HepG2 (cell line): ENCODE measurements around the gene EXOSC6. TPM values are rescaled to one million over a fixed set of nuclear protein-coding genes. Genes with fewer than 3 reads are reported as not detected.
A peak's percentile ranks its signal among the peaks of the same experiment; 100 is the strongest.

Experiments used
- ARNTL ChIP-seq: sonication (generic); formaldehyde crosslinking; IDR thresholded peaks from 2 replicates; pipeline ENCODE4 v1.4.0; 2020; ENCODE audit warnings: mild to moderate bottlenecking, missing genetic modification reagents
- KLF12 ChIP-seq: sonication (generic); formaldehyde crosslinking; IDR thresholded peaks from 2 replicates; pipeline ENCODE4 v1.4.0; 2020; ENCODE audit warnings: missing genetic modification reagents, borderline replicate concordance
- KLF15 ChIP-seq: sonication (generic); formaldehyde crosslinking; IDR thresholded peaks from 2 replicates; pipeline ENCODE4 v1.8.1; 2023; ENCODE audit warnings: borderline replicate concordance, mild to moderate bottlenecking, inconsistent platforms, missing genetic modification reagents, mixed read lengths
- NR3C1 ChIP-seq: sonication (generic); formaldehyde crosslinking; IDR thresholded peaks from 2 replicates; pipeline ENCODE4 v1.4.0; 2020; ENCODE audit warnings: missing genetic modification reagents
- PITX1 ChIP-seq: sonication (generic); formaldehyde crosslinking; IDR thresholded peaks from 2 replicates; pipeline ENCODE4 v1.5.1; 2020; ENCODE audit warnings: mild to moderate bottlenecking, missing genetic modification reagents
- RAD21 ChIP-seq: fragments of 450-650 bp; formaldehyde crosslinking; IDR thresholded peaks from 2 replicates; pipeline ENCODE4 v1.5.0; 2020; ENCODE audit warnings: mild to moderate bottlenecking
- STAT5B ChIP-seq: sonication (generic); formaldehyde crosslinking; IDR thresholded peaks from 2 replicates; pipeline ENCODE4 v1.4.0; 2020; ENCODE audit warnings: missing genetic modification reagents
- ZBTB1 ChIP-seq: sonication (generic); formaldehyde crosslinking; IDR thresholded peaks from 2 replicates; pipeline ENCODE4 v1.4.0; 2020; ENCODE audit warnings: missing genetic modification reagents, borderline replicate concordance
- ZBTB20 ChIP-seq: sonication (generic); formaldehyde crosslinking; IDR thresholded peaks from 2 replicates; pipeline ENCODE4 v1.8.1; 2023; ENCODE audit warnings: missing genetic modification reagents, low read depth, mild to moderate bottlenecking, borderline replicate concordance
- ZFP36L1 ChIP-seq: sonication (generic); formaldehyde crosslinking; IDR thresholded peaks from 2 replicates; pipeline ENCODE4 v1.8.0; 2022; ENCODE audit warnings: mild to moderate bottlenecking, missing genetic modification reagents, moderate library complexity
- ZNF260 ChIP-seq: sonication (generic); formaldehyde crosslinking; IDR thresholded peaks from 2 replicates; pipeline ENCODE4 v1.4.0; 2020; ENCODE audit warnings: missing genetic modification reagents, low read depth, mild to moderate bottlenecking, borderline replicate concordance
- ZNF274 ChIP-seq: sonication (generic); formaldehyde crosslinking; IDR thresholded peaks from 2 replicates; pipeline ENCODE4 v1.5.1; 2020; ENCODE audit warnings: mild to moderate bottlenecking, missing genetic modification reagents
- ZNF672 ChIP-seq: sonication (generic); formaldehyde crosslinking; IDR thresholded peaks from 2 replicates; pipeline ENCODE4 v1.8.1; 2022; ENCODE audit warnings: missing genetic modification reagents
- ZNF776 ChIP-seq: sonication (generic); formaldehyde crosslinking; IDR thresholded peaks from 2 replicates; pipeline ENCODE4 v1.4.0; 2020; ENCODE audit warnings: mild to moderate bottlenecking, missing genetic modification reagents
- polyA plus RNA-seq, 8 experiments: library from polyadenylated mRNA; depleted of rRNA in 3 of 8; stranded (reverse) in 7 of 8; unstranded in 1 of 8; fragments of >200 nt; fragmentation: Illumina TruSeq in 4 of 8; extraction: Trizol in 4 of 8; gene quantifications; 2 replicates each; pipeline versions ENCODE4 v1.2.1 to v1.2.3, GENCODE V29; 2011 to 2016; ENCODE audit warnings: low read depth in 4 of 8, missing spikeins in 1 of 8, mixed read lengths in 1 of 8; ENCODE audit not compliant: insufficient read depth in 1 of 8
- total RNA-seq, 5 experiments: library from RNA; depleted of rRNA; stranded (reverse); fragments of >200 nt; fragmentation: Illumina TruSeq; extraction: Trizol; gene quantifications; 2 replicates each; pipeline ENCODE4 v1.2.3, GENCODE V29; 2016; ENCODE audit warnings: low read depth in 1 of 5
- TF ChIP-seq, protein P1 (sequence below): sonication (generic); formaldehyde crosslinking; IDR thresholded peaks from 2 replicates; pipeline ENCODE4 v1.8.1; 2023; ENCODE audit warnings: mild to moderate bottlenecking, inconsistent platforms, moderate library complexity, missing genetic modification reagents, borderline replicate concordance
- TF ChIP-seq, protein P2 (sequence below): sonication (generic); formaldehyde crosslinking; IDR thresholded peaks from 2 replicates; pipeline ENCODE4 v1.4.0; 2020; ENCODE audit warnings: mild to moderate bottlenecking, missing genetic modification reagents
- TF ChIP-seq, protein P3 (sequence below): sonication (generic); formaldehyde crosslinking; IDR thresholded peaks from 2 replicates; pipeline ENCODE4 v1.8.0; 2022; ENCODE audit warnings: missing genetic modification reagents, mild to moderate bottlenecking, moderate library complexity, borderline replicate concordance
- TF ChIP-seq, protein P4 (sequence below): sonication (generic); formaldehyde crosslinking; IDR thresholded peaks from 2 replicates; pipeline ENCODE4 v1.8.0; 2022; ENCODE audit warnings: low read depth, missing genetic modification reagents
- TF ChIP-seq, protein P5 (sequence below): fragments of 450-650 bp; IDR thresholded peaks from 2 replicates; pipeline ENCODE4 v1.6.1; 2016
- TF ChIP-seq, protein P6 (sequence below): sonication (generic); formaldehyde crosslinking; IDR thresholded peaks from 2 replicates; pipeline ENCODE4 v1.4.0; 2020; ENCODE audit warnings: missing genetic modification reagents; ENCODE audit errors: not compliant biosample characterization

EXOSC6 gene
- total and polyA plus RNA-seq, 2 of the 13 experiments (the other 11 are each of a cell fraction or from before 2014, with no cell fraction given): 13.1 to 39.9 TPM

DNA sequence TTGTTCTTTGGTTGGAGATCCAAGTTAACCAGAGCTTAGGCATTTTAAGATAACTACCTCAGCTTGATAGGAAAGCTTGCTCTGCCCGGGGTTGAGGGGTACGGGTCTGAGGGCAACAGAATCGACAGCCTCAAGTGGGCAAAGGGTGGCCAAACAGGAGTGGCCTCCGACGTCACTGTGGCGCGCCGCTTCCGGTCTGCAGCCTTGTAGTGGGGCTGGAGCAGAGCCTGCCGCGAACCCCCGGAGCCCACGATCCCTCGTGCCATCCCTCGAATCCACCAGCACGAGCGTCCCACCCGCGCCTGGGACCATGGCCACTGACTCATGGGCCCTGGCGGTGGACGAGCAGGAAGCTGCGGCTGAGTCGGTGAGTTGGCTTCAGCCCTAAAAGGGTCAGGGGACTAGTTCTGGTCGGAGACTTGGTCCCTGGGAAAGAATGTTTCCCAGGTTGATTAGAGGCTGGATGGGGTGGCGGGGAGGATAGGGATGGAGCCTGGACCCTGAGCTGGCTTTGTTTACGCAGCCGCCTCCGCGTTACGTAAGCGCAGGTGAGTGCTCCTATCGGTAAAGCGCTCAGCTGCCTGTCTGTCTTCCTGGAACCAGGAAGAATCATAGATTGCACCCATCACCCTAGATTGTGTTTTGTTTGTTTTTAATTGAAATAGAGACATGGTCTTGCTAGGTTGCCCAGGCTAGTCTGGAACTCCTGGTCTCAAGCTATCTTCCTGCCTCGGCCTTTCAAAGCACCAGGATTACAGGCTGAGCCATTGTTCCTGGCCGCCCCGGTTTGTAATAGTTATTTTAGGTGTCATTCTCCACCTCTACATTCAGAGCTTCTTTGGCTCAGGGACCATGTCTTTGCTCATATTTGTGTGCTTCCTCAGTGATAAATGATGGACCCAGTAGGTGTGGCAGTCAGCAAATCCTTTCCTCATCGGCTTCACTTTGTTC lies 47.5 kb upstream of the EXOSC6 start, which contains the start of gene DDX19B (continued):
- no peak; the same call in none of the 2 replicates for TF ChIP-seq RAD21 (CRISPR knock-in tag)
- no peak for TF ChIP-seq ZBTB1
- peak; percentile 66; the same call in 1 of the 2 replicates for TF ChIP-seq KLF15 (CRISPR knock-in tag)
- peak; percentile 61 for TF ChIP-seq PITX1
- peak; percentile 97 for TF ChIP-seq ZNF776 (CRISPR knock-in tag)
- TF ChIP-seq, protein P1, sequence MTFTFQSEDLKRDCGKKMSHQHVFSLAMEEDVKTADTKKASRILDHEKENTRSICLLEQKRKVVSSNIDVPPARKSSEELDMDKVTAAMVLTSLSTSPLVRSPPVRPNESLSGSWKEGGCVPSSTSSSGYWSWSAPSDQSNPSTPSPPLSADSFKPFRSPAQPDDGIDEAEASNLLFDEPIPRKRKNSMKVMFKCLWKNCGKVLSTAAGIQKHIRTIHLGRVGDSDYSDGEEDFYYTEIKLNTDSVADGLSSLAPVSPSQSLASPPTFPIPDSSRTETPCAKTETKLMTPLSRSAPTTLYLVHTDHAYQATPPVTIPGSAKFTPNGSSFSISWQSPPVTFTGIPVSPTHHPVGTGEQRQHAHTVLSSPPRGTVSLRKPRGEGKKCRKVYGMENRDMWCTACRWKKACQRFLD (CRISPR knock-in tag): peak; percentile 45; the same call in 1 of the 2 replicates
- TF ChIP-seq, protein P2, sequence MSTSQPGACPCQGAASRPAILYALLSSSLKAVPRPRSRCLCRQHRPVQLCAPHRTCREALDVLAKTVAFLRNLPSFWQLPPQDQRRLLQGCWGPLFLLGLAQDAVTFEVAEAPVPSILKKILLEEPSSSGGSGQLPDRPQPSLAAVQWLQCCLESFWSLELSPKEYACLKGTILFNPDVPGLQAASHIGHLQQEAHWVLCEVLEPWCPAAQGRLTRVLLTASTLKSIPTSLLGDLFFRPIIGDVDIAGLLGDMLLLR (CRISPR knock-in tag): peak; percentile 94
- TF ChIP-seq STAT5B (CRISPR knock-in tag): no peak
- no peak for TF ChIP-seq ZNF672 (CRISPR knock-in tag)
- peak; percentile 96 for TF ChIP-seq ZNF274 (CRISPR knock-in tag)
- TF ChIP-seq NR3C1 (CRISPR knock-in tag): no peak
- TF ChIP-seq, protein P3, sequence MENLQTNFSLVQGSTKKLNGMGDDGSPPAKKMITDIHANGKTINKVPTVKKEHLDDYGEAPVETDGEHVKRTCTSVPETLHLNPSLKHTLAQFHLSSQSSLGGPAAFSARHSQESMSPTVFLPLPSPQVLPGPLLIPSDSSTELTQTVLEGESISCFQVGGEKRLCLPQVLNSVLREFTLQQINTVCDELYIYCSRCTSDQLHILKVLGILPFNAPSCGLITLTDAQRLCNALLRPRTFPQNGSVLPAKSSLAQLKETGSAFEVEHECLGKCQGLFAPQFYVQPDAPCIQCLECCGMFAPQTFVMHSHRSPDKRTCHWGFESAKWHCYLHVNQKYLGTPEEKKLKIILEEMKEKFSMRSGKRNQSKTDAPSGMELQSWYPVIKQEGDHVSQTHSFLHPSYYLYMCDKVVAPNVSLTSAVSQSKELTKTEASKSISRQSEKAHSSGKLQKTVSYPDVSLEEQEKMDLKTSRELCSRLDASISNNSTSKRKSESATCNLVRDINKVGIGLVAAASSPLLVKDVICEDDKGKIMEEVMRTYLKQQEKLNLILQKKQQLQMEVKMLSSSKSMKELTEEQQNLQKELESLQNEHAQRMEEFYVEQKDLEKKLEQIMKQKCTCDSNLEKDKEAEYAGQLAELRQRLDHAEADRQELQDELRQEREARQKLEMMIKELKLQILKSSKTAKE: peak; percentile 84; the same call in 1 of the 2 replicates
- TF ChIP-seq ZBTB20 (CRISPR knock-in tag): peak; percentile 83; the same call in 1 of the 2 replicates
- TF ChIP-seq, protein P4, sequence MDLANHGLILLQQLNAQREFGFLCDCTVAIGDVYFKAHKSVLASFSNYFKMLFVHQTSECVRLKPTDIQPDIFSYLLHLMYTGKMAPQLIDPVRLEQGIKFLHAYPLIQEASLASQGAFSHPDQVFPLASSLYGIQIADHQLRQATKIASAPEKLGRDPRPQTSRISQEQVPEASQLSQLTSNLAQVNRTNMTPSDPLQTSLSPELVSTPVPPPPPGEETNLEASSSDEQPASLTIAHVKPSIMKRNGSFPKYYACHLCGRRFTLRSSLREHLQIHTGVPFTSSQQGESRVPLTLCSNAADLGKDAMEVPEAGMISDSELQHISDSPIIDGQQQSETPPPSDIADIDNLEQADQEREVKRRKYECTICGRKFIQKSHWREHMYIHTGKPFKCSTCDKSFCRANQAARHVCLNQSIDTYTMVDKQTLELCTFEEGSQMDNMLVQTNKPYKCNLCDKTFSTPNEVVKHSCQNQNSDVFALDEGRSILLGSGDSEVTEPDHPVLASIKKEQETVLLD: peak; percentile 56; the same call in 1 of the 2 replicates
- TF ChIP-seq ARNTL (CRISPR knock-in tag): peak; percentile 66
- TF ChIP-seq ZFP36L1: peak; percentile 80
- 0 out of 2 replicates have a peak, but pooled peaks have one; percentile 10 for TF ChIP-seq KLF12 (CRISPR knock-in tag)
- TF ChIP-seq, protein P5, sequence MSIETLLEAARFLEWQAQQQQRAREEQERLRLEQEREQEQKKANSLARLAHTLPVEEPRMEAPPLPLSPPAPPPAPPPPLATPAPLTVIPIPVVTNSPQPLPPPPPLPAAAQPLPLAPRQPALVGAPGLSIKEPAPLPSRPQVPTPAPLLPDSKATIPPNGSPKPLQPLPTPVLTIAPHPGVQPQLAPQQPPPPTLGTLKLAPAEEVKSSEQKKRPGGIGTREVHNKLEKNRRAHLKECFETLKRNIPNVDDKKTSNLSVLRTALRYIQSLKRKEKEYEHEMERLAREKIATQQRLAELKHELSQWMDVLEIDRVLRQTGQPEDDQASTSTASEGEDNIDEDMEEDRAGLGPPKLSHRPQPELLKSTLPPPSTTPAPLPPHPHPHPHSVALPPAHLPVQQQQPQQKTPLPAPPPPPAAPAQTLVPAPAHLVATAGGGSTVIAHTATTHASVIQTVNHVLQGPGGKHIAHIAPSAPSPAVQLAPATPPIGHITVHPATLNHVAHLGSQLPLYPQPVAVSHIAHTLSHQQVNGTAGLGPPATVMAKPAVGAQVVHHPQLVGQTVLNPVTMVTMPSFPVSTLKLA: 0 out of 2 replicates have a peak, but pooled peaks have one; percentile 14
- no peak for TF ChIP-seq ZNF260 (CRISPR knock-in tag)
- TF ChIP-seq, protein P6, sequence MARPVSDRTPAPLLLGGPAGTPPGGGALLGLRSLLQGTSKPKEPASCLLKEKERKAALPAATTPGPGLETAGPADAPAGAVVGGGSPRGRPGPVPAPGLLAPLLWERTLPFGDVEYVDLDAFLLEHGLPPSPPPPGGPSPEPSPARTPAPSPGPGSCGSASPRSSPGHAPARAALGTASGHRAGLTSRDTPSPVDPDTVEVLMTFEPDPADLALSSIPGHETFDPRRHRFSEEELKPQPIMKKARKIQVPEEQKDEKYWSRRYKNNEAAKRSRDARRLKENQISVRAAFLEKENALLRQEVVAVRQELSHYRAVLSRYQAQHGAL (CRISPR knock-in tag): no peak
